Activated T-cell treated with anti-CD3 and anti-CD28 coated beads, Interleukin-2, amount 50 U/mL, for 4 hours (primary cell): ENCODE measurements around the gene ITIH3. TPM values are rescaled to one million over a fixed set of nuclear protein-coding genes. Genes with fewer than 3 reads are reported as not detected.
A peak's percentile ranks its signal among the peaks of the same experiment; 100 is the strongest.

Experiments used
- ATAC-seq, 2 donors: fragments of 200-7000 bp; cut with Tn5 transposase; one replicate each; pipeline ENCODE4 v1.10.0; 2021
- DNase-seq: peaks from one replicate; pipeline ENCODE4 v3.0.0-alpha.2; 2020
- H3K27me3 Mint-ChIP-seq: one replicate; pipeline ENCODE4 v1.8.0; 2021; ENCODE audit warnings: low read depth, mixed read lengths
- H3K36me3 Mint-ChIP-seq: one replicate; pipeline ENCODE4 v1.8.0; 2022; ENCODE audit warnings: mixed read lengths; ENCODE audit not compliant: insufficient read depth
- H3K4me1 Mint-ChIP-seq: one replicate; pipeline ENCODE4 v1.8.0; 2021; ENCODE audit warnings: low read depth, mixed read lengths
- H3K4me3 Mint-ChIP-seq: one replicate; pipeline ENCODE4 v1.8.0; 2021; ENCODE audit warnings: mild to moderate bottlenecking, moderate library complexity, mixed read lengths
- H3K9me3 Mint-ChIP-seq: one replicate; pipeline ENCODE4 v1.8.0; 2021; ENCODE audit warnings: mixed read lengths
- total RNA-seq, 3 donors: library from RNA; stranded (reverse); gene quantifications; one replicate each; pipeline ENCODE4 v1.2.1, GENCODE V29; 2021

Gene ITIH3
- total RNA-seq, 3 donors from 2014 or later: 0.13 to 0.24 (median 0.18) TPM

GRCh38 chr3:52793702-52794611, 639 bp upstream of the ITIH3 start:
- H3K4me3 Mint-ChIP-seq: no peak overlapping the region
- ATAC-seq (no peak), DNase-seq (no peak)
- no peaks in the 10 kb centered on the region for H3K27me3 Mint-ChIP-seq
- no peaks in the 10 kb centered on the region for H3K9me3 Mint-ChIP-seq
- H3K4me1 Mint-ChIP-seq: no peaks in the 10 kb centered on the region
- no peaks in the 10 kb centered on the region for H3K36me3 Mint-ChIP-seq

- Mint-ChIP-seq H3K9me3 (no peaks in the 10 kb centered on the region), H3K27me3 (no peaks in the 10 kb centered on the region), H3K4me3 (no peak overlapping the region), H3K36me3 (no peaks in the 10 kb centered on the region), H3K4me1 (no peaks in the 10 kb centered on the region)
- DNase-seq (no peak), ATAC-seq (no peak)
These were observed 803 bp downstream of the ITIH3 start for GRCh38 chr3:52795298-52795900.

GRCh38 chr3:52796411-52796810, 1.8 kb downstream of the ITIH3 start:
- H3K4me3 Mint-ChIP-seq: no peak overlapping the region
- no peaks in the 10 kb centered on the region for H3K9me3 Mint-ChIP-seq
- DNase-seq: no peak
- no peak for ATAC-seq
- no peaks in the 10 kb centered on the region for H3K4me1 Mint-ChIP-seq
- H3K36me3 Mint-ChIP-seq: no peaks in the 10 kb centered on the region
- H3K27me3 Mint-ChIP-seq: no peaks in the 10 kb centered on the region

GRCh38 chr3:52798376-52798977, 3.9 kb downstream of the ITIH3 start:
- DNase-seq (no peak), ATAC-seq (no peak)
- Mint-ChIP-seq H3K4me1 (no peaks in the 10 kb centered on the region), H3K4me3 (no peak overlapping the region), H3K9me3 (no peaks in the 10 kb centered on the region), H3K27me3 (peaks cover 2% of the 10 kb centered on the region), H3K36me3 (no peaks in the 10 kb centered on the region)

GRCh38 chr3:52798978-52799476, 4.4 kb downstream of the ITIH3 start:
- DNase-seq: no peak
- ATAC-seq: peak in 1 of 2 donors; percentile 25
- Mint-ChIP-seq H3K36me3 (no peaks in the 10 kb centered on the region), H3K4me3 (no peak overlapping the region), H3K27me3 (peaks cover 2% of the 10 kb centered on the region), H3K4me1 (no peaks in the 10 kb centered on the region), H3K9me3 (no peaks in the 10 kb centered on the region)

GRCh38 chr3:52800079-52800478, 5.5 kb downstream of the ITIH3 start:
- H3K36me3 Mint-ChIP-seq: no peaks in the 10 kb centered on the region
- H3K4me1 Mint-ChIP-seq: no peaks in the 10 kb centered on the region
- no peak overlapping the region for H3K4me3 Mint-ChIP-seq
- no peak for DNase-seq
- ATAC-seq: no peak
- H3K27me3 Mint-ChIP-seq: peaks cover 2% of the 10 kb centered on the region
- no peaks in the 10 kb centered on the region for H3K9me3 Mint-ChIP-seq

GRCh38 chr3:52801839-52802238, 7.2 kb downstream of the ITIH3 start:
- peaks cover 2% of the 10 kb centered on the region for H3K27me3 Mint-ChIP-seq
- no peaks in the 10 kb centered on the region for H3K4me1 Mint-ChIP-seq
- H3K9me3 Mint-ChIP-seq: no peaks in the 10 kb centered on the region
- no peaks in the 10 kb centered on the region for H3K36me3 Mint-ChIP-seq
- no peak for ATAC-seq
- no peak for DNase-seq
- H3K4me3 Mint-ChIP-seq: no peak overlapping the region

- H3K9me3 Mint-ChIP-seq: no peaks in the 10 kb centered on the region
- DNase-seq: no peak
- peaks cover 2% of the 10 kb centered on the region for H3K27me3 Mint-ChIP-seq
- H3K4me3 Mint-ChIP-seq: no peak overlapping the region
- no peaks in the 10 kb centered on the region for H3K36me3 Mint-ChIP-seq
- H3K4me1 Mint-ChIP-seq: peaks cover 2% of the 10 kb centered on the region
- no peak for ATAC-seq
These were observed 10.9 kb downstream of the ITIH3 start for GRCh38 chr3:52805270-52806039.

GRCh38 chr3:52809149-52809548, 14.6 kb downstream of the ITIH3 start:
- Mint-ChIP-seq H3K27me3 (no peaks in the 10 kb centered on the region), H3K9me3 (no peaks in the 10 kb centered on the region), H3K4me1 (peaks cover 2% of the 10 kb centered on the region), H3K4me3 (no peak overlapping the region), H3K36me3 (no peaks in the 10 kb centered on the region)
- ATAC-seq (no peak), DNase-seq (no peak)

GRCh38 chr3:52809662-52810377, 15.2 kb downstream of the ITIH3 start:
- Mint-ChIP-seq H3K36me3 (no peaks in the 10 kb centered on the region), H3K9me3 (no peaks in the 10 kb centered on the region), H3K4me1 (peaks cover 2% of the 10 kb centered on the region), H3K4me3 (no peak overlapping the region), H3K27me3 (no peaks in the 10 kb centered on the region)
- DNase-seq: no peak
- ATAC-seq: no peak

GRCh38 chr3:52810923-52811322, 16.3 kb downstream of the ITIH3 start:
- no peak for DNase-seq
- no peaks in the 10 kb centered on the region for H3K36me3 Mint-ChIP-seq
- H3K27me3 Mint-ChIP-seq: no peaks in the 10 kb centered on the region
- no peak for ATAC-seq
- no peak overlapping the region for H3K4me3 Mint-ChIP-seq
- H3K9me3 Mint-ChIP-seq: no peaks in the 10 kb centered on the region
- H3K4me1 Mint-ChIP-seq: peaks cover 2% of the 10 kb centered on the region

- Mint-ChIP-seq H3K9me3 (no peaks in the 10 kb centered on the region), H3K4me1 (peaks cover 2% of the 10 kb centered on the region), H3K4me3 (no peak overlapping the region), H3K27me3 (no peaks in the 10 kb centered on the region), H3K36me3 (no peaks in the 10 kb centered on the region)
- ATAC-seq (no peak), DNase-seq (no peak)
These were observed 16.9 kb downstream of the ITIH3 start for GRCh38 chr3:52811452-52812011.

GRCh38 chr3:52813810-52814209, 19.2 kb downstream of the ITIH3 start:
- H3K27me3 Mint-ChIP-seq: no peaks in the 10 kb centered on the region
- no peaks in the 10 kb centered on the region for H3K36me3 Mint-ChIP-seq
- ATAC-seq: no peak
- H3K4me1 Mint-ChIP-seq: peaks cover 2% of the 10 kb centered on the region
- no peak for DNase-seq
- no peaks in the 10 kb centered on the region for H3K9me3 Mint-ChIP-seq
- H3K4me3 Mint-ChIP-seq: no peak overlapping the region
